Measurements from ENCODE around the gene AFF3.

AFF3 gene

DNA sequence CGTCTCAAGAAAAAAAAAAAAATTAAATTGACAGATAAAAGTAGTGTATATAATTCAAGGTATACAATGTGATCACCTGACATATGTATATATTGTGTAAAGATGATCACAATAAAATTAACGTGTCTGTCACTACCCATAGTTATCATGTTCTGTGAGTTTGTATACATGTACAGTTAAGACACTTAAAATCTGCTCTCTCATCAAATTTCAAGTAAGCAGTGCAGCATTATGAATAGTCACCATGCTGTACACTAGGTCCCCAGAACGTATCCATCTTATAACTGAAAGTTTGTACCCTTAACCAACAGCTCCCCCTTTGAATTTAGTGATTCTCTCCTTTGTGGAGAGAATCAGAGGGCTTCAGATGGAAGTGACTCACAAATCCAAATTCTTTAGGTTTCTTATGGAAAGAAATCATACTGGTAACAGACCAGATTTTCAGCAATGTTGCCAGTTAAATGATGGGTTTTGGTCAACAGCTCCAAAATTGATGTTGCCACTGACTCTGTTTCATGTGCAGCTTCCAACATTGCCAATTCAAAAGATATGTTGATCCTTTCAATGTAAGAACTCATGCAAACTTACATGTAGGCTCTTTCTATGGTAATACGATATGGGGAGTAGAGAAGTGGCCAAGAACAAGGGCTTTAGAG is 281.5 kb downstream of the AFF3 start:
- DNase-seq (ENCODE audit: low read depth), result no peak
- H3K4me3 ChIP-seq (ENCODE audit: low read depth, low read length), result no peak overlapping the region
- TF ChIP-seq, protein P1, sequence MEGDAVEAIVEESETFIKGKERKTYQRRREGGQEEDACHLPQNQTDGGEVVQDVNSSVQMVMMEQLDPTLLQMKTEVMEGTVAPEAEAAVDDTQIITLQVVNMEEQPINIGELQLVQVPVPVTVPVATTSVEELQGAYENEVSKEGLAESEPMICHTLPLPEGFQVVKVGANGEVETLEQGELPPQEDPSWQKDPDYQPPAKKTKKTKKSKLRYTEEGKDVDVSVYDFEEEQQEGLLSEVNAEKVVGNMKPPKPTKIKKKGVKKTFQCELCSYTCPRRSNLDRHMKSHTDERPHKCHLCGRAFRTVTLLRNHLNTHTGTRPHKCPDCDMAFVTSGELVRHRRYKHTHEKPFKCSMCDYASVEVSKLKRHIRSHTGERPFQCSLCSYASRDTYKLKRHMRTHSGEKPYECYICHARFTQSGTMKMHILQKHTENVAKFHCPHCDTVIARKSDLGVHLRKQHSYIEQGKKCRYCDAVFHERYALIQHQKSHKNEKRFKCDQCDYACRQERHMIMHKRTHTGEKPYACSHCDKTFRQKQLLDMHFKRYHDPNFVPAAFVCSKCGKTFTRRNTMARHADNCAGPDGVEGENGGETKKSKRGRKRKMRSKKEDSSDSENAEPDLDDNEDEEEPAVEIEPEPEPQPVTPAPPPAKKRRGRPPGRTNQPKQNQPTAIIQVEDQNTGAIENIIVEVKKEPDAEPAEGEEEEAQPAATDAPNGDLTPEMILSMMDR (IDR thresholded peaks at IDR 0.05; ENCODE audit: insufficient read depth, low read depth, low read length, missing control alignments), result no peak

DNA sequence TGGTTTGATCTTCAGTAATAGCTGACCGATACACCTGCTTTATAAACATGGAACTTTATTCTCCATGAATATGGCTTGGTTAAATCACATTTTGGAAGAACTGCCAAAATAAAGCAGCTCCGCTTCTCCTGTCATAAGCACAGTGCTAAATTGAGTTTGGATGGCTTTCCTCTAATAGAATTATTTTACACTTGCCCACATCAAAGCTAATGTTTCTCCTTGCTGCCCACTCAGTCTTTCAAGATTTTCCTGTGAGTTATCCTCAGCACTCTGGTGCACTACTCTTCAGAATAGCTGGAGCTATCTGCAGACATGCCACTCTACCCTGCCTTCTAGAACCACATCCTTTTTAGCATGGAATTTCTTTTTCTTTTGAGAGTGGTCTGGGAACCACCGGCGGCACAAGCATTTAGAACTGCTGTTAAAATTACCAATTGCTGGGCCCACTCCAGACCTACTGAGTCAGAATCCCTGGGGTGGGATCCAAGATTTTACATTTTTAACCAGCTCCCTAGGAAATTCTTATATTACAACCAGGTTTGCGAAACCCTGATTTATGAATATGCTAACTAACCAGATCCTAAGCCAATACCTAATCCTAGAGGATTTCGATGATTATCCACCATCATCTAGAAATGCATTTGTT is 283.3 kb downstream of the AFF3 start:
- no peak for DNase-seq (ENCODE audit: low read depth)
- TF ChIP-seq, protein P1 (IDR thresholded peaks at IDR 0.05; ENCODE audit: insufficient read depth, low read depth, low read length, missing control alignments), result no peak
- H3K4me3 ChIP-seq (ENCODE audit: low read depth, low read length), result no peak overlapping the region

DNA sequence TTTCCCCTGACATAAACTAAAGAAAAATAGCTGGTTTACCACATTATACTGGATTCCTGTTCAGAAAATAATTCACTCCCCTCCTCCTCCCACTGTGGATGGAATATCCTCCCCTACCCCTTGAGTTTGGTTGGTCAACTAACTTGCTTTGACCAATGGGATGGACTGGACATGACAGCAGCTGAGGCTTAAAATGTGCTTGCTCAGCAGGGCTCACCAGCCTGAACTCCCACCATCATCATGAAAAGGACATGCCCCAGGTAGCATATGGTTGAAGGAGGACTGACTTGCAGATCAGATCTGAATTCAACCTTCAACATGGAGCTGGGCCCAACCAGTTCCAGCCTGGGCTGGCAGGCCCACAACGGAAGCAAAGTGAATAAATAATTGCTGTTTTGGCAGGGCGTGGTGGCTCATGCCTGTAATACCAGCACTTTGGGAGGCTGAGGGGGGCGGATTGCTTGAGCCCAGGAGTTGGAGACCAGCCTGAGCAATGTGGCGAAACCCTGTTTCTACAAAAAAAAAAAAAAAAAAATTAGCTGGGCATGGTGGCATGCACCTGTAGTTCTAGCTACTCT is 284.4 kb downstream of the AFF3 start:
- H3K4me3 ChIP-seq (ENCODE audit: low read depth, low read length), result no peak overlapping the region
- TF ChIP-seq, protein P1 (IDR thresholded peaks at IDR 0.05; ENCODE audit: insufficient read depth, low read depth, low read length, missing control alignments), result no peak

DNA sequence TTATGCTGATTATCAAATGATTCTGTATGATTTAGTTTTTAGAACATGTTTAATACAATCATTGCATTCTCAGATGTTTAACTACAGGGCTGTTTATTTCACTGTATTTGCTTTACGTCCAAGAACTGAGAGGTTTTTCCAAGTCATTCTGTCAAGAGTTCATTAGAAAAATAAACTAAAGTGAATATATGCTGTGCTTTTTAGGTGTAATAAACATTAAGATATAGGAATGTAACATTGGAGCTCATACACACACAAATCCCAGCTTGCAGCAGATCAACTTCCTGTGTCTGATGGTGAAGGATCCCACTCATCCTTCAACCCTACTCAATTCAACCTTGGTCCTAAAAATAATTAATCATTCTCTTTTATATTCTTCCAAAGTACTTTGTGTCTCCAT is 285.0 kb downstream of the AFF3 start:
- DNase-seq (ENCODE audit: low read depth), result no peak
- TF ChIP-seq, protein P1 (IDR thresholded peaks at IDR 0.05; ENCODE audit: insufficient read depth, low read depth, low read length, missing control alignments), result no peak
- no peak overlapping the region for H3K4me3 ChIP-seq (ENCODE audit: low read depth, low read length)

More for the DNA sequence above, 284.4 kb downstream of the AFF3 start:
- DNase-seq (ENCODE audit: low read depth), result no peak

DNA sequence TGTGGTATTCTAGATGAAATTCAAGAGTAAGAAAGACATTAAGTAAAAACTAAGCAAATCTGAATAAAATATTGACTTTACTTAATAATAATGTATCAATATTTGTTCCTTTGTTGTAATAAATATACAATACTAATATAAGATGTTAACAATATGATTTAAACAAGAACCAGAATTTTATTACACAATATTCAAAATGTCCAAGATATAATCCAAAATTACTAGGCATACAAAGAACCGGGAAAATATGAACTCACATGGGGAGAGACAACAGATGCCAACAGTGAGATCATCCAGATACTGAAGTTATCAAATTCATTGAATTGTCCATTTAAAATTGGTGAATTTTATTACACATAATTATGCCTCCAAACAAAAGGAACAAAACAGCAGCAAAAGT is 286.3 kb downstream of the AFF3 start:
- H3K4me3 ChIP-seq (ENCODE audit: low read depth, low read length), result no peak overlapping the region
- DNase-seq (ENCODE audit: low read depth), result no peak
- TF ChIP-seq, protein P1 (IDR thresholded peaks at IDR 0.05; ENCODE audit: insufficient read depth, low read depth, low read length, missing control alignments), result no peak

DNA sequence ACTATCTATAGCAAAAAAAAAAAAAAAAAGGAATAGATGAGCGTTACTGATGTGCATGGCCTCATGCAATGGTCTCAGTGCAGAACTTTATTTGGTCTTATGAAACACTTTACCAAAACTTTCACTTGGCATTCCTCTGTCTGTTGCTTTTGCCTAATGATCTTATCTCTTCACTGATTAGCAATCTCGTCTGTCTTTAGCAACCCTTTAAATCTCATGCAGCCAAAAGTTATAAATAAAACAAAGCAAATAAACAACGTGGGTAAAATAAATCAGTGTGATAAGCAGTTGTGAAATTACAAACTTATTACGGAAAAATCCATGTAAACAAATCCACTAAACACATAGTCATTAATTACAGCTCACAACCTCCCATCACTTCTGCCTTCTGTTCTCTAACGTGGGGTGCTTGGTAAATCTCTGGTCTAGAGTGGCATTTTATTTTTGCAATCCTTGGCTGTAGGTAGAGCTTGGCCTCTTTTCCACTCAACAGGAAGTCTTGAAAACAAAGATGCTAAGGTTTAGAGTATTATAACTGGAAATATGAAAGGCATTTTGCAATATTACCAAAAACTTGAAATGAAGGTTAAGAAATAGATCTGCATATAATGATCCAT is 288.0 kb downstream of the AFF3 start:
- no peak overlapping the region for H3K4me3 ChIP-seq (ENCODE audit: low read depth, low read length)
- DNase-seq (ENCODE audit: low read depth), result no peak
- TF ChIP-seq, protein P1 (IDR thresholded peaks at IDR 0.05; ENCODE audit: insufficient read depth, low read depth, low read length, missing control alignments), result no peak

Data from GM12865 (cell line).